T-helper 1 cell treated with Interleukin-12 subunit alpha and Interleukin-12 subunit beta and Interleukin-4 antibody, amounts not matched to agents 30 μg/mL and 1 μg/mL, for 36 hours (primary cell): ENCODE results near the gene PTPRE.

Source experiments
- H3K27ac Mint-ChIP-seq: one replicate; pipeline ENCODE4 v1.8.0; 2021; ENCODE audit warnings: mild to moderate bottlenecking, mixed read lengths
- H3K27me3 Mint-ChIP-seq: one replicate; pipeline ENCODE4 v1.8.0; 2021; ENCODE audit warnings: low read depth, mixed read lengths
- H3K36me3 Mint-ChIP-seq: one replicate; pipeline ENCODE4 v1.8.0; 2021; ENCODE audit warnings: low read depth, mixed read lengths
- H3K4me1 Mint-ChIP-seq: one replicate; pipeline ENCODE4 v1.8.0; 2021; ENCODE audit warnings: low read depth, mixed read lengths
- H3K4me3 Mint-ChIP-seq: one replicate; pipeline ENCODE4 v1.8.0; 2021; ENCODE audit warnings: mild to moderate bottlenecking, moderate library complexity, mixed read lengths
- H3K9me3 Mint-ChIP-seq: one replicate; pipeline ENCODE4 v1.8.0; 2021; ENCODE audit warnings: mixed read lengths

Gene PTPRE, protein sequence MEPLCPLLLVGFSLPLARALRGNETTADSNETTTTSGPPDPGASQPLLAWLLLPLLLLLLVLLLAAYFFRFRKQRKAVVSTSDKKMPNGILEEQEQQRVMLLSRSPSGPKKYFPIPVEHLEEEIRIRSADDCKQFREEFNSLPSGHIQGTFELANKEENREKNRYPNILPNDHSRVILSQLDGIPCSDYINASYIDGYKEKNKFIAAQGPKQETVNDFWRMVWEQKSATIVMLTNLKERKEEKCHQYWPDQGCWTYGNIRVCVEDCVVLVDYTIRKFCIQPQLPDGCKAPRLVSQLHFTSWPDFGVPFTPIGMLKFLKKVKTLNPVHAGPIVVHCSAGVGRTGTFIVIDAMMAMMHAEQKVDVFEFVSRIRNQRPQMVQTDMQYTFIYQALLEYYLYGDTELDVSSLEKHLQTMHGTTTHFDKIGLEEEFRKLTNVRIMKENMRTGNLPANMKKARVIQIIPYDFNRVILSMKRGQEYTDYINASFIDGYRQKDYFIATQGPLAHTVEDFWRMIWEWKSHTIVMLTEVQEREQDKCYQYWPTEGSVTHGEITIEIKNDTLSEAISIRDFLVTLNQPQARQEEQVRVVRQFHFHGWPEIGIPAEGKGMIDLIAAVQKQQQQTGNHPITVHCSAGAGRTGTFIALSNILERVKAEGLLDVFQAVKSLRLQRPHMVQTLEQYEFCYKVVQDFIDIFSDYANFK

DNA sequence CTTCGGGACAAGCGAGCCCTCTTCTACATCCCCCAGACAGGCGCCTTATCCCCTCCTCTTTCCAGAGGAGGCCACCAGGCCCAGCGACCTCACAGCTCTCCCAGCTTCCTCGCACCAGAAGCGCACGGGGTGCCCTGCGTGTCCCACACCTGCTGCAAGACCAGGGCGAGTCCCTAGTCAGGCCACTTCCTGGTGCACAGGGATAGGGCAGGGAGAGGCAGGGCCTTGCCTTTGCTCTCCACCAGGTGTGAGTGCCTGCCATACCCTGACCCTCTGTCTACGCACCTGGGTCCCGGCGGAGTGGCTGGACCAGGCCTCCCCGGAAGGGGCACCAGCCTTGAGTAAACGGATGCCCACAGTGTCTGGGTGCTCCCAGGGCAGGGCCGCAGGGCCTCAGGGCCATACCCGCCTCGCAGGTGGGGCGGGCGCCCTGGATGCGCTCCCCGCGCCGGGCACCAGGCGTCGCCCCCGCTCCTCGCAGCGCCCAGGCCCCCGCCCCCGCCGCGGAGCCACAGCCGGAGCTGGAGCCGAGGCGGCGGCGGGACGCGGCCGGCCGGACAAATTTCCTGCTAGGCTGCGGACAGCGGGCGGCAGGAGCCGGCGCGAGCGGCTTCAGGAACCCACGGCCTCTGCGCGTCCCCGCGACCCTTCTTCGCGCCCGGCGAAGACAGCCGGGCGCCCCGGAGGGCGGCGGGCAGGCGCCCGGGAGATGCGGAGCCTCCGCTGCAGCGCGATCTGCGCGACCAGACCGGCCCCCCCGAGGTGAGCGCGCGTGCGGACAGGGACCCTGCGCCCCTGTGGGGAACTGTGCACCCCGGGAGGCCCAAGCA, at the start of gene PTPRE:
PTPRE (plus strand) TSS at position 556 of the 830 bp plus-strand sequence. CDS start 133,779 bp downstream, outside the sequence.
- H3K9me3 Mint-ChIP-seq, result no peaks in the 10 kb centered on the region

DNA sequence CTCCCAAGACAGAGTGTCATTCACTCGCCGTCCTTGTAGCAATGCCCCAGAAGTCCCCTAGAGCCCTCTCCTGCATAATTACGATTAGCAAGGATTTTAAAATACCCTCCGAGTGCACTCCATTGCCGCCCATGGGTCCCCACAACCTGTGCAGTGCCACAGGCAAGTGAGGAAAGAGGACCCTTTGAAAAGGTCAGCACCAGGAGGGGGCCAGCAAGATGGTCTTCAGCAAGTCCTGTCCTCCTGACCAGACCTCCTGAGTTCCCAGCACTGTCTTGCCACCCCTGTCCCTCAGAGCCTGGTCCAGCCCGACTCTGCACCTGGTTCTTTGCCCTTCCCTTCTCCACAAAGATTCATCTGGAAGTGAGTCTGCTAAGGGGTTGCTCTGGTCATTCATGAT, 46.3 kb upstream of the PTPRE start:
- Mint-ChIP-seq H3K36me3 (peaks cover 2% of the 10 kb centered on the region), H3K4me3 (no peak overlapping the region), H3K9me3 (peaks cover 8% of the 10 kb centered on the region), H3K27ac (no peak overlapping the region), H3K4me1 (no peaks in the 10 kb centered on the region), H3K27me3 (no peaks in the 10 kb centered on the region)

More for the DNA sequence above, at the start of gene PTPRE:
- Mint-ChIP-seq H3K36me3 (no peaks in the 10 kb centered on the region), H3K4me3 (peak within 1 kb of the TSS; percentile 44), H3K27me3 (peaks cover 28% of the 10 kb centered on the region), H3K4me1 (no peaks in the 10 kb centered on the region), H3K27ac (no peak within 1 kb of the TSS)

DNA sequence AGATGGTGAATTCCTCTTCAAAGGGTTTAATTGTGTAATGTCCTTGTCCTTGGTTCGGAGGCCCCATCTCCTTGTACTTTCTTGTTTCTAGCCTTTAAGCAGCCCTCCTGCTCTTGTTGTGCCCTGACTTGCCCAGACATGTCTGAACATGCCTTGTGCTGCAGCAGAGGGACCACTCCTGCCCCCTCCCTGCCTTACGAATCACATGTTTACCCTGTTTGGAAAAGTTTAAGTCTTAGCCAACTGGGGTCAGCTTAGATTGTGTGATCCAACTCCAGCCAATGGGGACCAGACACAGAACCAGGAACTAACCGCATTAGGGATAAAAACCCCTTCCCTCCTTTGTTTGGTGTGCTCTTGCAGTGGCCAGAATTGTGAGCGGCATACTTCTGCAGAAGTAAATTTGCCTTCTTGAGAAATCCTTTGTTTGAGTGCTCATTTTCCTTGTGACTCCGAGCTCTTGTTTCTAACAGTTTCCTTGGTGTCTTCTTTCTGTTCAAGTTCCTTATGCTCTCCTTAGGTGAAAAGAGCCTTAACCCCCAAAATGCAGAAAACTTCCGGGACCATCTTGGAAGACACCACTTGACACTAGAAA, 43.6 kb upstream of the PTPRE start:
- no peaks in the 10 kb centered on the region for H3K4me1 Mint-ChIP-seq
- H3K4me3 Mint-ChIP-seq, result no peak overlapping the region
- H3K36me3 Mint-ChIP-seq, result peaks cover 2% of the 10 kb centered on the region
- peaks cover 8% of the 10 kb centered on the region for H3K9me3 Mint-ChIP-seq
- H3K27me3 Mint-ChIP-seq, result peaks cover 15% of the 10 kb centered on the region
- no peak overlapping the region for H3K27ac Mint-ChIP-seq

DNA sequence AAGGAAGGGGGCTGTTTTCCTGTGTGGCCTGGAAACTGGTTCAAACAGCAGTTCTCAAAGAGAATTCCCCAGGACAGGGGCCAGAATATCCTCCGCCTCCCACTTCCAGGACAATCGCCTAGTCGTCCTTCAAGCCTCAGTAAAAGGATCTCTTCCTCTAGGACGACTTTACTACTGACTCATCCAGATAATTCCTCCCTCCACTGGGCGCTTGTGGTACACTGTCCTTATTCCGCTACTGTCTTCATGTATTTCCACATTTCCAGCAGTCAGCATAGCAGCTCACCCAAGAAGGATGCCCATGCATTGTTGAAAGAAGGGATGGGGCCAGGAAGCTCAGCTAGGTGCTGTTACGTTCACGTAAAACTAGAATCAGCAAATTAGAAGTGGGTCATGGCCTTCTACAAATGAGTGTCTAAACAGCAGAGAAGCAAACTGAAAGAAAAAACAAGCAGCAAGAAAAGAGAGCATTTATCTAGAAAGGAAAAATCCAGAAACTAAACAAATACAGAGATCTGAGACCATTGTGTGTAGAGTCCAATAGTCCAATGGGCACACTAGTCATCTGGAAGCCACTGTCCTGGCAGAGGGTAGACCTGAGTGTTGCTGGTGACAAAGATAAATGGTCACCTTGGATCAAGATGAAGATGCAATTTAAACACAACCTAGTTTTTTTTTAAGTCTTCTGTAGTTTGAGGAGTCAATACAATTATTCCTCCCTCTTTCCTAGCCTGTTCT, 40.5 kb upstream of the PTPRE start:
- H3K9me3 Mint-ChIP-seq, result peaks cover 6% of the 10 kb centered on the region
- H3K36me3 Mint-ChIP-seq, result peaks cover 2% of the 10 kb centered on the region
- H3K4me3 Mint-ChIP-seq, result no peak overlapping the region
- H3K27me3 Mint-ChIP-seq, result peaks cover 37% of the 10 kb centered on the region
- peaks cover 2% of the 10 kb centered on the region for H3K4me1 Mint-ChIP-seq
- H3K27ac Mint-ChIP-seq, result no peak overlapping the region

DNA sequence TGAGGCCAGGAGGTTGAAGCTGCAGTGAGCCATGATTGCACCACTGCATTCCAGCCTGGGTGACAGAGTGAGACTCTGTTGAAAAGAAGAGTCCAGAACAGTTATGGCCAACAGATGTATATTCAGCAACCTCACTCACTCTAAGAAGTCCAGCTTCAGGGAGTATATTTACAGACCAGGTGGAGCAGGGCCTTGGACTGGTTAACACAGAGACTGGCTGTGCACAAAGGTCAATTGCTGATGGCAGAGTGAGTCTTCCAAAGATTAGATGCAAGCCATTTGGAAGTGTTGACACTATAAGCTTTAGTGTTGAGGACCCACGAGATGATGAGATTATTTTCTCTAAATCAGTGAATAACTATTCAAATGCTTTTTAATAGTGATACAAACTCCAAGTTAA, 39.1 kb upstream of the PTPRE start:
- Mint-ChIP-seq H3K27me3 (peaks cover 37% of the 10 kb centered on the region), H3K4me3 (no peak overlapping the region), H3K27ac (no peak overlapping the region), H3K4me1 (peaks cover 2% of the 10 kb centered on the region), H3K9me3 (peaks cover 6% of the 10 kb centered on the region), H3K36me3 (peaks cover 2% of the 10 kb centered on the region)

DNA sequence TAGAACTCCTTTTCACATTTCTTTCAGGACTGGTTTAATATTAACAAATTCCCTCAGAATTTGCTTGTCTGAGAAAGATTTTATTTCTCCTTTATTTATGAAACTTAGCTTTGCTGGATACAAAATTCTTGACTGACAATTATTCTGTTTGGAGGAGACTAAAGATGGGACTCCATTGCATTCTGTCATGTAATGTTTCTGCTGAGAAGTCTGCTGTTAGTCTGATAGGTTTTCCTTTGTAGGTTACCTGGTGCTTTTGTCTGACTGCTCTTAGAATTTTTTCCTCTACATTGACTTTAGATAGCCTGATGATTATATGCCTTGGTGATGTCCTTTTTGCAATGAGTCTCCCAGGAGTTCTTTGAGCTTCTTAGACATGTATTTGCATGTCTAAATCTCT, 37.6 kb upstream of the PTPRE start:
- Mint-ChIP-seq H3K4me1 (peaks cover 2% of the 10 kb centered on the region), H3K36me3 (no peaks in the 10 kb centered on the region), H3K9me3 (peaks cover 3% of the 10 kb centered on the region), H3K4me3 (no peak overlapping the region), H3K27me3 (peaks cover 37% of the 10 kb centered on the region), H3K27ac (no peak overlapping the region)

DNA sequence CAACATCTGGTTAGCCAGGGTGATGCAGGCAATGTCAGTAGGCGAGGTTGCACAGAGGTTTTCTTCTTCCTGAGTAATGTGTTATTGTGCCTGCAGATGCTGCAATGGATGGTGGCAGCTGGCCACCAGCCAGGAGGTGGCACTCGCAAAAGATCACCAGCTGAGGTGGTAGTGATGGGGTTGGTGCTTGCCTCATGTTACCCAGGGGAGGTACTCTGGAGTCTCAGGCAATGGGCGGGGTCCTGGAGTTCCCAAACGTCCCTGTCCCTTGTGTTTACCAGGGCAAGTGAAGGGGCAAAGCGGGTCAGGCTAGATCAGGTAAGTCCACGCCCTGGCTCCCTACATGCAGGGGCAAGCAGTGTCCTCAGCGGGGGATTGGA, 35.3 kb upstream of the PTPRE start:
- H3K27me3 Mint-ChIP-seq, result peaks cover 32% of the 10 kb centered on the region
- peaks cover 3% of the 10 kb centered on the region for H3K9me3 Mint-ChIP-seq
- no peaks in the 10 kb centered on the region for H3K36me3 Mint-ChIP-seq
- no peak overlapping the region for H3K27ac Mint-ChIP-seq
- H3K4me3 Mint-ChIP-seq, result no peak overlapping the region
- H3K4me1 Mint-ChIP-seq, result peaks cover 2% of the 10 kb centered on the region

DNA sequence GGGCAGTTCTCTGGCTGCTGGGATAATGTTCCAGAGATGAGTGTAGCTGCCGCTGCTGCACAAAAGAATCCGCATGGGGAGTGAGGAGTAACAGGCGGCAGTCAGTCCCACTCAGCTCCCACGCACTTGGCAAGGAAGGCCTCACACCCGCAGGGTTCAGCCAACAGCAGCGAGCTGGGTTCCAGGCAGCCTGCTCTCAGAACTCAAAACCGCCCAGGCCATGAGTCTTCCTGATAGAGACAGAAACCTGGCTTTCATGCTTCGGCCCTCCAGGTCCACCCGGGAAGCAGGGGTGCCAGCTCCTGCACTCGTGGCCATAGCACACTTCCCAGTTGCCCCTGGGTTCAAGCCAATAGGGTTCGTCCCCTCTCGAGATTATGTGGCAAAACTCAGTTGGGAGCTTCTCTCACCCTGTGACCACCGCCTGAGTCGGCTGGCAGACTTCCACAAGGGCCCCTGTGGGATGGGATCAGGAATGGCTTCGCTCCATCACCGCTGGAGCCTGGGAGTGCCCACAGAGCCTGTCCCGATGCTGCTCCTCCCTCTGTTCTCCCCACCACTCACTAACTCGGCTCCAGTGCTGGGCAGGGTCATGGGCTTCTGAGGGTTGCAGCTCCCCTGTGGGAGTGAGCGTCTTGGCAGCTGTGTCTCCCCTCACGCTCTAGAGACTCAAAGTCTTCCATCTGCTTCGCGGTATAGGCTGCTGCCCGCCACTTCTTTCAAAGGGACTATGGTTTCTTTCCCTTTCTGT, 34.7 kb upstream of the PTPRE start:
- Mint-ChIP-seq H3K4me3 (no peak overlapping the region), H3K9me3 (peaks cover 3% of the 10 kb centered on the region), H3K27me3 (peaks cover 27% of the 10 kb centered on the region), H3K27ac (no peak overlapping the region), H3K36me3 (no peaks in the 10 kb centered on the region), H3K4me1 (peaks cover 6% of the 10 kb centered on the region)

DNA sequence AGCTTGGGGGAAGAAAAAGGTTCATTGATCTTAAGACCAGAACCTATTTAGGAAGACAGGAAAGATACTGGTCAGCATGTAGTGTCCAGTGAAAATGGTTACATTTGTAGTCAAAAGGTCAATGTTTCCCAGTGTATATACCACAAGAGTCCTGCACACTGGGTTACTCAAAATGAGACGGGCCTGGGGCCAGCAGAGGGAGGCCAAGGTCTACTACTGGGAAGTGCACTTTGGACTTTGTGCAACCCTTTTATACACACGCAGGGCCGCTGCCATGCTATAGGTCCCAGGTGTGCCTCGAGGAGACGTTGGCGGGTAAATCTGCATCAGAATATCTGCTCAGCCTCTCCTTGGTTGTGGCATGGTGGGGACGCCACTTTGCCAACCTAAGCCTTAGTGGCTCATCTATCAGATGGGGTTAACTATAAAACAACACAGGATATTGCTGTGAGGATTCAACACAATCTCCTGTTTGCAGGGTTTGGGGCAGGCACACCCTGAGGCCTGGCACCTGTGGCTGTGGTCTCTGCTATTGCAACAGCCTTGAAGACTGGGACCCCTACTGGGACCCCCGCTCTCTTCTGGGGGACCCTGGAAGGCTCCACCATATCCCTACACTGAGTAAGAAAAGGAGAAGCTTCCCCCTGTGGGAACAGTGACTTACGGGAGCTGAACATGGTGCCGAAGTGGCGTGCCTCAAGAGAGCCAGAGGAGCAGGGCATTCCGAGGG, 33.9 kb upstream of the PTPRE start:
- peaks cover 25% of the 10 kb centered on the region for H3K27me3 Mint-ChIP-seq
- peaks cover 13% of the 10 kb centered on the region for H3K4me1 Mint-ChIP-seq
- H3K27ac Mint-ChIP-seq, result peak overlapping the region; percentile 52
- H3K36me3 Mint-ChIP-seq, result no peaks in the 10 kb centered on the region
- peaks cover 3% of the 10 kb centered on the region for H3K9me3 Mint-ChIP-seq
- H3K4me3 Mint-ChIP-seq, result no peak overlapping the region

DNA sequence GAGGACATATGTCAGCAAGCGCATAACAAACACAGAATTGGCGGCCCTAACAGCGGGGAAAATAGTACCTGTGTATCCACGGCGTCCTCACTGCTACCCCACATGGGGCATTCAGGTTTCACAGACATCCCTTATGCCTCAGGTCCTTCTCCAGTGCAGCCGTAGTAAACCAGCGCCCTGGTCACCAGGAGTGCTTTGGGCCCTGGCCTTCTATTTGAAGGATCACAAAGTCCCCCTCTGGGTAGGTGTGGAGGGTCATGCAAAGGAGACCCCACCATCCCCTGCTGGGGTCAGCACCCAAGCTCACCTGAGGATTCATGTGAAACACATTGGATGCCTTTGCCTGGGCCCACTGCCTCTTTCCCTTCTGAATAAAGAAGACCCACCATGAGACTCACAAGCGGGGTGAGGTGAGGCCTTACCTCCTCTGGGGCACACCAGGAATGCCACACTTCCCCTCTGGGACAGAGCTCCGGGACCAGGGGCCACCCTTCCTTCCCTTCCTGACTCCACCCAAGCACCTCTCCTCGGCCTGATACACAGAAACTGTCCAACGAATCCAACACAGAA, 32.9 kb upstream of the PTPRE start:
- Mint-ChIP-seq H3K4me3 (no peak overlapping the region), H3K27ac (no peak overlapping the region), H3K9me3 (peaks cover 3% of the 10 kb centered on the region), H3K36me3 (no peaks in the 10 kb centered on the region), H3K27me3 (peaks cover 17% of the 10 kb centered on the region), H3K4me1 (peaks cover 18% of the 10 kb centered on the region)

DNA sequence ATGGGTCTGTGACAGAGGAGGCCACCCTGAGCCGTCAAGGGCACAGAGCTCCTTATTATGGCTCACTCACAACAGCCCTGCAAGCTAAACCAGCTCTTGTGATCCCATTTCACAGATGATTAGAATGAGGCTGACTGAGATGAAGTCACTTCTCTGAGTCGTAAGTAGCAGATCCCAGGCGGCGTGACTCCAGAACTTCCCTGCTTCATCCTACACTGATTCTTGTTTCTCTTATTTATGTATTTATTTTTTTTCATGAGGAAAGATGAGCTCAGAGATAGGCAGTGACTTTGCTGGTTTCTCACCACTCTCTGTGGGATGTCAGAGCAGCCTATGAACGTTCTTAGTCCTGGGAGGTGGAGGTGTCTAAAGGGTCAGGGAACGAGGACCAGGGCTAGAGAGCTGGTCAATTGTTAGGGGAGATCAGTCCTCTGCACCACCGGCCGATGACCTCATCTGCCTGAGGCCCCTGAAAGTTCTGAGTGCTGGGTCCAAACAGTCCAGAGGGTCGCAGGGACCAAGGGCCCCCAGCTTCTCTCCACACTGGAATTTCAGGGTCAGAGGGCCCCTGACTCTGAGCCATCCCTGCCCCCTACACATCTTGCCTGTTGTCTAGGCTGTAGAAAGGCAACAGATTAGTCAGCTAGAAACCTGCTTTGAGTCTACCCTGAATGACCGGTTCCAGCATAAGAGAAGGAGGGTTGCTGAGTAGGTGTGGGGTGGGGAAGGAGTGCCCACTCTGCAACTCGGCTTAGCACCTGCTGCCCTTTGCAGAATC, 32.0 kb upstream of the PTPRE start:
- Mint-ChIP-seq H3K27ac (no peak overlapping the region), H3K27me3 (peaks cover 10% of the 10 kb centered on the region), H3K36me3 (no peaks in the 10 kb centered on the region), H3K4me3 (no peak overlapping the region), H3K9me3 (peaks cover 1% of the 10 kb centered on the region), H3K4me1 (peaks cover 18% of the 10 kb centered on the region)

DNA sequence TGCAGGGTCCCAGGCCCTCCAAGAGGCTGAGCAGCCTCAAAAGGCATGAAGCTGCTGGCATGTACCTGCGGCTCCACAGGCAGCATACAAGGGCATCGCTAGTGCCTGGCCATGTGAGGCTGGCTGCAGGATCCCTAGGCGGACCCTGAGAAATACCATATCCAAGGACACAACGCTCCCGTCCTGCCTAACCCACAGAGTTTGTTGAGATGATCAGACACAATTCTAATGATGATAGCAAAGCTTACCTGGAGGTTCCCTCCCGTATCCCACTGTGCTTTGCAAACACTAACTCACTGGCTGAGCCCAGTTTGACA, 31.5 kb upstream of the PTPRE start:
- peaks cover 6% of the 10 kb centered on the region for H3K27me3 Mint-ChIP-seq
- H3K27ac Mint-ChIP-seq, result no peak overlapping the region
- H3K4me1 Mint-ChIP-seq, result peaks cover 22% of the 10 kb centered on the region
- no peaks in the 10 kb centered on the region for H3K36me3 Mint-ChIP-seq
- H3K4me3 Mint-ChIP-seq, result no peak overlapping the region
- no peaks in the 10 kb centered on the region for H3K9me3 Mint-ChIP-seq
